GM12878 (cell line): ENCODE data around the gene APOM. TPM values are rescaled to one million over a fixed set of nuclear protein-coding genes. Genes with fewer than 3 reads are reported as not detected.
A peak's percentile ranks its signal among the peaks of the same experiment; 100 is the strongest.

Source experiments
- BACH1 ChIP-seq: fragments of 450-650 bp; IDR thresholded peaks from 2 replicates; pipeline ENCODE4 v1.6.1; 2017; ENCODE audit warnings: mild to moderate bottlenecking, borderline replicate concordance
- CBFB ChIP-seq: IDR thresholded peaks from 2 replicates; pipeline ENCODE4 v1.6.1; 2016; ENCODE audit warnings: antibody characterized with exemption, low read depth
- CREB1 ChIP-seq: IDR thresholded peaks from 2 replicates; pipeline ENCODE4 v1.6.1; 2012; ENCODE audit warnings: low read depth, mild to moderate bottlenecking, inconsistent platforms
- DPF2 ChIP-seq: fragments of 450-650 bp; IDR thresholded peaks from 2 replicates; pipeline ENCODE4 v1.6.1; 2017; ENCODE audit warnings: mild to moderate bottlenecking
- EGR1 ChIP-seq, 2 experiments: IDR thresholded peaks; 1 replicate in 1 of 2; 2 replicates in 1 of 2; pipeline ENCODE4 v1.6.1; 2011 to 2012; ENCODE audit warnings: low read depth in 2 of 2, low read length in 2 of 2, borderline replicate concordance in 1 of 2, mild to moderate bottlenecking in 1 of 2, moderate library complexity in 1 of 2
- EP300 ChIP-seq, 2 experiments: fragments of 150-350 bp in 1 of 2; IDR thresholded peaks; 2 replicates each; pipeline ENCODE4 v1.6.1; 2011 to 2012; ENCODE audit warnings: low read depth in 2 of 2, low read length in 2 of 2, borderline replicate concordance in 1 of 2, improper control_type of control experiment in 1 of 2, inconsistent platforms in 1 of 2; ENCODE audit not compliant: control insufficient read depth in 1 of 2
- IKZF2 ChIP-seq, 2 experiments: fragments of 450-650 bp; IDR thresholded peaks; 2 replicates each; pipeline ENCODE4 v1.6.1; 2017; ENCODE audit warnings: mild to moderate bottlenecking in 2 of 2, moderate library complexity in 2 of 2
- KAT2A ChIP-seq: conservative IDR thresholded peaks from 2 replicates; pipeline ENCODE4 v1.6.1; 2011; ENCODE audit warnings: low read depth, low read length; ENCODE audit not compliant: control insufficient read depth
- KLF5 ChIP-seq: fragments of 450-650 bp; IDR thresholded peaks from 2 replicates; pipeline ENCODE4 v1.6.1; 2014; ENCODE audit warnings: mild to moderate bottlenecking; ENCODE audit not compliant: partially characterized antibody
- MAX ChIP-seq: IDR thresholded peaks from 2 replicates; pipeline ENCODE4 v1.6.1; 2012; ENCODE audit warnings: low read depth, low read length, improper control_type of control experiment
- PAX5 ChIP-seq: IDR thresholded peaks from 2 replicates; pipeline ENCODE4 v1.6.1; 2011; ENCODE audit warnings: low read depth, low read length, borderline replicate concordance
- PAX8 ChIP-seq: fragments of 450-650 bp; IDR thresholded peaks from 2 replicates; pipeline ENCODE4 v1.6.1; 2017; ENCODE audit warnings: mild to moderate bottlenecking, moderate library complexity
- PBX3 ChIP-seq: IDR thresholded peaks from 2 replicates; pipeline ENCODE4 v1.6.1; 2011; ENCODE audit warnings: mild to moderate bottlenecking, low read depth, low read length, moderate library complexity; ENCODE audit not compliant: insufficient replicate concordance
- PRDM15 ChIP-seq: fragments of 450-650 bp; formaldehyde crosslinking; IDR thresholded peaks from 2 replicates; pipeline ENCODE4 v1.4.0; 2020; ENCODE audit warnings: mild to moderate bottlenecking, moderate library complexity
- SMAD1 ChIP-seq: fragments of 450-650 bp; IDR thresholded peaks from 2 replicates; pipeline ENCODE4 v1.6.1; 2018; ENCODE audit warnings: mild to moderate bottlenecking, low read depth; ENCODE audit not compliant: partially characterized antibody
- TAF1 ChIP-seq: IDR thresholded peaks from 2 replicates; pipeline ENCODE4 v1.6.1; 2011; ENCODE audit warnings: mild to moderate bottlenecking, low read depth, low read length, borderline replicate concordance
- TCF3 ChIP-seq: IDR thresholded peaks from 2 replicates; pipeline ENCODE4 v1.6.1; 2012; ENCODE audit warnings: low read depth, mild to moderate bottlenecking, low read length, borderline replicate concordance; ENCODE audit not compliant: insufficient read depth
- ZBED1 ChIP-seq: IDR thresholded peaks from 2 replicates; pipeline ENCODE4 v1.6.1; 2016; ENCODE audit warnings: borderline replicate concordance
- ZNF592 ChIP-seq: fragments of 450-650 bp; IDR thresholded peaks from 2 replicates; pipeline ENCODE4 v1.6.1; 2017; ENCODE audit warnings: mild to moderate bottlenecking, moderate library complexity
- polyA plus RNA-seq, 11 experiments: library from polyadenylated mRNA; depleted of rRNA in 4 of 11; unstranded in 6 of 11; stranded (reverse) in 5 of 11; fragments of >200 nt; fragmentation: Nextera tagmentation in 4 of 11; fragmentation: Illumina TruSeq in 1 of 11; extraction: Ambion mirVana in 4 of 11; extraction: Trizol in 1 of 11; gene quantifications; 1 replicate in 1 of 11; 2 replicates in 10 of 11; pipeline versions ENCODE4 v1.2.1 to v1.2.3, GENCODE V29; 2011 to 2016; ENCODE audit warnings: inconsistent platforms in 2 of 11, missing spikeins in 2 of 11, low read depth in 1 of 11
- total RNA-seq, 4 experiments: library from RNA; depleted of rRNA in 3 of 4; stranded (reverse); fragments of >200 nt in 3 of 4; fragmentation: Illumina TruSeq in 1 of 4; extraction: Trizol in 1 of 4; gene quantifications; 2 replicates each; pipeline versions ENCODE4 v1.2.1 to v1.2.3, GENCODE V29; 2013 to 2021

The APOM gene
- total and polyA plus RNA-seq, 10 of the 15 experiments (the other 5 are each of a cell fraction or from before 2014, with no cell fraction given), result 4.0 to 14.1 (median 7.1) TPM

GRCh38 chr6:31652925-31653724 is 2.6 kb upstream of the APOM start (continued):
- TF ChIP-seq ZNF592, result no peak
- 0 out of 2 replicates have a peak, but pooled peaks have one; percentile 12 for TF ChIP-seq CBFB
- TF ChIP-seq CREB1, result peak; percentile 8; the same call in 1 of the 2 replicates
- peak; percentile 49; the same call in 1 of the 2 replicates for TF ChIP-seq ZBED1
- TF ChIP-seq PBX3, result no peak
- TF ChIP-seq KLF5, result peak; percentile 47
- peak; percentile 37; the same call in 1 of the 2 replicates for TF ChIP-seq PAX5
- TF ChIP-seq TCF3, result no peak; the same call in 1 of the 2 replicates
- TF ChIP-seq TAF1, result peak; percentile 68; the same call in 1 of the 2 replicates
- no peak for TF ChIP-seq EP300 (IDR thresholded peaks at IDR 0.05; ENCODE audit: borderline replicate concordance in 1 of 2, control insufficient read depth in 1 of 2, low read depth in 2 of 2, low read length in 2 of 2)
- TF ChIP-seq KAT2A, result no peak
- TF ChIP-seq MAX, result peak; percentile 4; the same call in 1 of the 2 replicates
- no peak for TF ChIP-seq PAX8
- no peak for TF ChIP-seq PRDM15 (CRISPR knock-in tag)
- no peak for TF ChIP-seq SMAD1
- TF ChIP-seq IKZF2 (IDR thresholded peaks at IDR 0.05), result peak in 1 of 2 experiments; percentile 50; a peak in 3 of 4 replicates
- peak; percentile 26 for TF ChIP-seq DPF2
- no peak for TF ChIP-seq BACH1
- TF ChIP-seq EGR1 (IDR thresholded peaks at IDR 0.05; ENCODE audit: borderline replicate concordance in 1 of 2, low read depth in 2 of 2, low read length in 2 of 2), result peak in 1 of 2 experiments; percentile 97; a peak in 2 of 3 replicates
